ENCODE data around the gene ZC3H18. TPM values are rescaled to one million over a fixed set of nuclear protein-coding genes. Genes with fewer than 3 reads are reported as not detected.

ZC3H18 gene
- total and polyA plus RNA-seq, 10 of the 15 experiments (the other 5 are each of a cell fraction or from before 2014, with no cell fraction given): 1.0 to 58.3 (median 22.4) TPM

- 98% methylated on average over 9 of the region's 9 CpGs for WGBS (ENCODE audit: insufficient coverage, insufficient replicate concordance, low lambda C conversion rate, missing lambda C conversion rate)
- no TSS peak for BruUV-seq (replicated peaks)
- Histone ChIP-seq H3K36me3 (ENCODE audit: control insufficient read depth in 2 of 2, insufficient read depth in 2 of 2, low read length in 1 of 2) (no peaks in the 10 kb centered on the region), H3K4me1 (ENCODE audit: control insufficient read depth, insufficient read depth, low read length) (peaks cover 5% of the 10 kb centered on the region), H3K9ac (ENCODE audit: control insufficient read depth, insufficient read depth, low read length) (no peak overlapping the region), H3K27me3 (replicated peaks in 1 of 2; ENCODE audit: control insufficient read depth in 2 of 2, insufficient read depth in 2 of 2, low read length in 1 of 2) (no peaks in the 10 kb centered on the region; a peak in 1 of 4 replicates), H2AFZ (ENCODE audit: control insufficient read depth, low read depth, low read length) (no peak overlapping the region), H3K4me3 (no peak overlapping the region), H3K9me3 (replicated peaks; ENCODE audit: control insufficient read depth, insufficient read depth, low read length) (no peaks in the 10 kb centered on the region), H3K4me2 (ENCODE audit: control insufficient read depth, insufficient read depth) (no peak overlapping the region), H3K79me2 (ENCODE audit: control insufficient read depth, insufficient read depth, low read length) (peaks cover 4% of the 10 kb centered on the region; the same call in 1 of the 2 replicates), H3K27ac (ENCODE audit: control insufficient read depth, insufficient read depth) (no peak overlapping the region), H4K20me1 (ENCODE audit: control insufficient read depth, insufficient read depth) (no peaks in the 10 kb centered on the region)
- ChIA-PET SMC1A (ENCODE audit: uncharacterized antibody, unreplicated experiment) (interaction anchor here (1.2 kb wide), 1 partner anchor 34 kb away, joined by 3 read pairs; the partner anchor contains the start of gene ZC3H18), POLR2A (no interaction called here), RAD21 (ENCODE audit: unreplicated experiment) (interaction anchor here (0.8 kb wide), 1 partner anchor 100 kb away, joined by 3 read pairs; no protein-coding TSS in a partner anchor), CTCF (interaction anchor here (1.1 to 1.5 kb wide), 3 partner anchors 25 to 92 kb away, joined by 3 to 6 read pairs (median 4); no protein-coding TSS in a partner anchor)
- TF ChIP-seq RB1 (IDR thresholded peaks at IDR 0.05; ENCODE audit: borderline replicate concordance) (no peak), NKRF (conservative IDR thresholded peaks at IDR 0.05) (no peak), MXI1 (IDR thresholded peaks at IDR 0.05; ENCODE audit: low read depth, low read length) (no peak), IRF3 (IDR thresholded peaks at IDR 0.05) (no peak), JUNB (IDR thresholded peaks at IDR 0.05) (no peak), ZNF384 (IDR thresholded peaks at IDR 0.05; ENCODE audit: borderline replicate concordance, low read depth, low read length) (no peak), BHLHE40 (IDR thresholded peaks at IDR 0.05; ENCODE audit: borderline replicate concordance in 1 of 2, low read depth in 2 of 2, low read length in 1 of 2) (no peak), ZNF622 (IDR thresholded peaks at IDR 0.05) (no peak), RUNX3 (IDR thresholded peaks at IDR 0.05; ENCODE audit: low read length) (no peak), DPF2 (IDR thresholded peaks at IDR 0.05) (no peak)
- FAIRE-seq (no peak), DNase-seq (ENCODE audit: low read depth, low spot score) (no peak), ATAC-seq (no peak)
- in situ Hi-C loops (cut with MboI): no loop called here
- intact Hi-C loops (cut with micrococcal nuclease; ENCODE audit: unreplicated experiment): no loop called here
These were observed 34.4 kb upstream of the ZC3H18 start for GRCh38 chr16:88535857-88536222.

All from GM12878 (cell line).